NCI-H510A treated with DMSO at 0.1 percent for 48 hours (cell line): ENCODE results near the gene CYP1B1.
"Not testable (repeated sequence)": the region's sequence is repeated elsewhere in the genome, so short reads cannot be mapped to it uniquely, and the experiment has no call there.

Experiments
- DNase-seq: peaks from one replicate; lab custom pipeline; 2025; lab: John Stamatoyannopoulos, UW

Gene CYP1B1

DNA sequence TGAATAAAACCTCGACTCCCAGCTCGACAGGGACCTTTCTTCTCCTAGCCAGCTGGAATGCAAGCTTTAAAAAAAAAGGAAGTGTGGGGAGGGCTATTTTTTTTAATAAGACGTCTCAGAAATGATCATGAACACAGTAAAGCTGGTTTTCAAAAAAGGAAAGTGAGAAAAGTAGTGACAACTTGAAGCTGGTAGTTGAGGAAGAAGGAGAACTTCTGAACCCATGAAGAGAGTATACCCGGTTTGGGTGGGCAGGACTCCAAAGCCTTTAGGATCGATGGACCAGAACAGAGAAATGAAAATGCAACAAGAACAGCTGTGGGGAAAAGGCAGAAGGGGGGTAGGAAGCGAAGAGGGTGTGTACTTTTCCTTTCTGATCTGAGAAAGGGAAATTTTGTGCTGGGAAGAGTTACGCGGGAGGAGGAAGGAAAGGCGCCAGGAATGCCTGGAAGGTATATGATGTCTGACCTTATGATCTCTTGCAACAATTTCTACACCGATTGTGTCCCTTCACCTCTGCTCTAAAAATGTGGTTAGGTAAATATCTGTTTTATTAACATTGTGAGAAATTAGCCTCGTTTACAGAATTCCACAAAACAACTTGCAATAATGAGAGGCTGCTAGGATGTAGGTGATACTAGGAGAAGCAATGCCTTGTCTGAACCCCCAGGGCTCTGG is 22.6 kb upstream of the CYP1B1 start:
- no peak for DNase-seq

DNA sequence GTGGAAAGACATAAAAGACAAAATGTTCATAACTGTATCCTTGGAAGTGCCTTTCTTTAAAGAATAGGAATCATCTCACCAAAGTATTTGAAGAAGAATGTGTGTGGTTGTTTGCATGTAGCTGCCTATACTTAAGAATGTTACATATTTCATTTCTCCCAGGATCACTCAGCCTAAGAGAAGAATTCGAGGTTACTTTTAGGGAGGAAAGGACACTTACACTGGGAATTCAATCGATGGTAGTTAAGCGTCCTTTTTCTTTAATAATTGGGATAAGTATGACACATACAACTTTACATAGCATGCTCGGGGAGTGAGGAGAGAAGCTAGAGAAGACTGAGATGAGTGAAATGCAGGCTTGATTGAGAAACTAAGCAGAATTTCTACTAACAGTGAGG is 22.0 kb upstream of the CYP1B1 start:
- no peak for DNase-seq

- DNase-seq, result no peak
These were observed 21.5 kb upstream of the CYP1B1 start for GRCh38 chr2:38097258-38097987.

DNA sequence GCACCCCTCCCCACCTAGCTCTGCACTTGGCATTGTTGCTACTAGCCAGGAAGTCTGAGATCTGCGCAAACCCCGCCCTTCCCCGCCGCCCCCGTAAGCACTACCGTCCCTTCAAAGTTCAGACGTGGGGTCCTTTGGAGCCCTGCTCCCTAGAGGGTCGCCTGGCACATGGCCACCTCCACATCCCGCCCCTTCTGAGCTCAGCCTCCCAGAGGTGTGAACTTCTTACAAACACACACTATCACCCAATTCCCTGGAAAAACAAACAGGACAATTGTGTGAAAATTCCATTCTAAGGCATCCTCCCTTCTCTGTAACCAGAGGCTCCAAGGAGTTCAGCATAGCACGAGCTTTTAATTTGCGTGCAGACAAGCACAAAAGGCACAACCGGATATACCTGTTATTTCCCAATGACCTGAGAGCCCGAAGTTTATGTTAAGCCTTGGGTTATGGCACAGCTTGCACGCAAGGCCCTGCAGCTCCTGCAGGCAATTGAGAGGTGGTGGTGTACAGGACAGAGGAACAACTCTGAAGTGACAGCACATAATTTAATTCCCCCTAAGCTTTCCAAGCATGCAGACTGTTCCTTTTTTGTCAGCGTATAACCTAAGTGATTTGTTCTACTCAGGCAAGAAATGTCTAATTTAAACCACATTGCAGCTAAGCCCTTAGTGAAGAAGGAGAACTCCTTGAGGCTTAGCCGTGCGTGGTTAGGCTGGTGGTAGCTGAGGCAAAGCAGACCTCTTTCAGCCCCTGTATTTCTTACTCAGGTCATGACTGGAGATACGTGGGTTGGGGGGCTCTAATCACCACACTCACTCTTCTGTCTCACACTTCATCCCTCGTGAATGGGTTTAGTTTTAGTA is 20.3 kb upstream of the CYP1B1 start:
- DNase-seq, result peak; percentile 86

GRCh38 chr2:38095079-38095995 is 19.4 kb upstream of the CYP1B1 start:
- DNase-seq, result no peak

GRCh38 chr2:38093527-38094165 is 17.7 kb upstream of the CYP1B1 start:
- no peak for DNase-seq

DNA sequence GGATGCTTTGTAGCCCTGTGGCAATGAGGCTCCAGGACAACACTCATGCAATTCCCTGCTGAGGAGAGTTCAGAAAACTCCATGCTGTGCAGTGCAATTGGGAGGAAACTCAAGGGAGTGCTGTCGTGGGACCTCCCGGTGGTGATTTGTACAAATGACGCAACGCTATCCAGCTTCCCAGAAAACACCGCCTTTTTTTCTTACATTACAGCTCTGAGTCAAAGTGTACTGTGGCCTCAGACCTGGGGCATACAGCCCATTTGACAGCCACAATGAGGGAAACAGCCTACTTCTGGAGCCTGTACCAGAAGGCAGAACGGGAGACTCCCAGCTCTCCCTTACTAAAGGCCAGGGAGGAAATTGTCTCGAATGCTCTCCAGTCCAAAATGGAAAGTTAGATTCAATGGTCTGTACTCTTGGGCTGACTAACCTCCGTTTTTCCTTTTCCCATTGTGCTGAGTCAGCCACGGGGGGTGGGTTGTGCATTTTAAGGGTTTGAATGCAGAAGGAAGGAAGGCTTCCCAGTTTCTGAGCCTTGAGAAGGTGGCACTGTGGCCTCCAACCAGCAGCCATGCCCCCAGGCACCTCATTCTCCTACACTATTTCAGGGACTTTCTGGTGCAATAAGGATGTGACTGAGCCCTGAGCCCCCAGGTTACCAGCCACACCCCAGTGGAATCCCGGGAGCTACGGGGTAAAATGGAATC is 16.4 kb upstream of the CYP1B1 start:
- DNase-seq, result no peak

- no peak for DNase-seq
These were observed 15.8 kb upstream of the CYP1B1 start for GRCh38 chr2:38091760-38092159.

- no peak for DNase-seq
These were observed 15.0 kb upstream of the CYP1B1 start for GRCh38 chr2:38090928-38091327.

DNA sequence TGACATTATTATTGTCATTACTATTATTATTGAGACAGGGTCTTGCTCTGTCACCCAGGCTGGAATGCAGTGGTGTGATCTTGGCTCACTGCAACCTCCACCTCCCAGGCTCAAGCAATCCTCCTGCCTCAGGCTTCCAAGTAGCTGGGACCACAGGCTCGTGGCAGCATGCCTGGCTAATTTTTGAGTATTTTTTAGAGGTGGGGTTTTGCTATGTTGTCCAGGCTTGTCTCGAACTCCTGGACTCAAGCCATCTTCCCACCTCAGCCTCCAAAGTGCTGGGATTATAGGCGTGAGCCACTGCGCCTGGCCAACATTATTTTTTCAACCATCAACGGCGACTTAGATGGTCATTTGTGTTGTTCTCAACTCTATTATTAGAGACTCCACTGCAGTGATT is 14.3 kb upstream of the CYP1B1 start:
- not testable (repeated sequence) for DNase-seq

GRCh38 chr2:38085998-38086698 is 10.2 kb upstream of the CYP1B1 start:
- not testable (repeated sequence) for DNase-seq

DNA sequence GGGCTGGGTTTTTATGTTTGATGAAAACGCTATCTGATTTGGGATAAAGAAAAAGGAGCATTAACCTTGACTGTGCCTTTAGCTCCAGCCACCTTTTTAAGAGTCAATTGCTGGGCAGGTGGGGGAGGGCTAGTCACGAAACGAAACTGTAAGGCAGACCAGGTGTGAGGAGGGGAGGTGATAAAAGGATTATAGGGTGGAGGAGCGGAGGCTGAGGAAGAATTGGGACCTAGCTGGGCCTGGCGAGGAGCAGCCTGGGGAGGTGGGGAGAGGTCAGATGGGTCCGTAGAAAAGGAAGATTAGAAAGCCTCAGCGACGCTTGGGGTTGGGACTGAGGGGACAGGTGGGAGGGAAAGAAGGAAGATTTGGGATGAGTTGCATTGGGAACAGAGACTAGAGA is 8.6 kb upstream of the CYP1B1 start:
- DNase-seq, result not testable (repeated sequence)

GRCh38 chr2:38082727-38083126 is 6.8 kb upstream of the CYP1B1 start:
- DNase-seq, result not testable (repeated sequence)

DNA sequence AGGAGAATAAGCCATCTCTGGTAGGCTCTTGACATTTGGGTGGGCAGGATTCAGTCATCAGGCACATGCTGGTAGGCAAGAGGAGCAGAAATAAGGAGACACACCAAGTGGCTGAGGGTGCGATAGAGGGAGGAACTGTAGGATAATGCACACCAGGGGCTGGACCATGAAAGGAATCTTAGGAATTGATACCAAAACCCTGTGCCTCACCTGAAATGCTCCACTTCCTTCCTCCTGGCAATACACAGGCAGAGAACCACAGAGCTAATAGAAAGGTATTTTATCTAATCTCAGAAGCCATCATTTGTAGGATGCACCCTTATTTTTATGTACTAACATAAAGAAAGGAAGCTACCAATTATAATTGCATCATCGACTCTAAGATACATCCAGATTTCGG is 4.4 kb upstream of the CYP1B1 start:
- DNase-seq, result no peak

DNA sequence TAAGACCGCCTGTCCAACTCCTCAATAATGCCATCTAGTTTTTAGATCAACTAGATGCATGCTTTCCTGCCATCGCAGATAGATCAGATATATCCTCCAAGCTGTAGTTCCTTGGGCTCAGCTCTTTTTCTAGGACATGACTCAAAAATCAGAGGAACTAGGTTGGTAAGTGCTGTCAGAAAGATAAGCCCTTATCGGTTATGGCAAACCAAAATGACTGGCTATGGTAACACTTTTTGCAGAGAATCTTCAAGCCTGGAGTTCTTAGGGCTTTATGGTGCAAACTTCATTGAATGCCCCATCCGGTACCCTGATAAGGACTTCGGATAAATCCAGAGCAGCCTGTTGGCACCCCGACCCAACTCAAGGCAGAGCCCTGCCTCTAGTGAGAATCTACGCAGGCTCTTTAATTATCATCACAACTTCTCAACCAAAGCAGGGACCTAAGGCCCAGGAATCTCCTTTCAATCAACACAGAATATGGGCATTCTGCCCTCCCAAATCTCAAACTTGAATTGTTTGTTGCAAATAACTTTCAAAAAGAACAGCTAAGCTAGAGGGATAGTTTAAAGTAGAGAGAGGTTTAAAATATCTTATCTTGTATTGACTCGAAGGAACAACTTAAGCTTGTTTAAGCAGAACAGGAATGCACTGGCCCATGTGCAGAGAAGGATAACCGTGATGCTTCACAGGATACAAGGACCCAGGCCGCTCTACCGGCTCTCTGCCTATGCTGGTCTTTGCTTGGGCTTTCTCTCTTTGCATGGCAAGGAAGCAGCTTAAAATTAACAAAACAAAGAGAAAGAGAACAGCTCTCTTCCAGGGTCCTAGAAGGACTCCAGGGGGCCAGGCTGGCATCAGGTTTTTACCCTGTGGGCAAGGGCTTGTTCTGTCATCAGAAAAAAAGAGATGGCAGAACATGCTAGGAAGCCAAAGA is 3.4 kb upstream of the CYP1B1 start:
- DNase-seq, result no peak

GRCh38 chr2:38077431-38077769 is 1.4 kb upstream of the CYP1B1 start:
- peak; percentile 60 for DNase-seq

- peak; percentile 88 for DNase-seq
These were observed 919 bp upstream of the CYP1B1 start for GRCh38 chr2:38076710-38077430.

DNA sequence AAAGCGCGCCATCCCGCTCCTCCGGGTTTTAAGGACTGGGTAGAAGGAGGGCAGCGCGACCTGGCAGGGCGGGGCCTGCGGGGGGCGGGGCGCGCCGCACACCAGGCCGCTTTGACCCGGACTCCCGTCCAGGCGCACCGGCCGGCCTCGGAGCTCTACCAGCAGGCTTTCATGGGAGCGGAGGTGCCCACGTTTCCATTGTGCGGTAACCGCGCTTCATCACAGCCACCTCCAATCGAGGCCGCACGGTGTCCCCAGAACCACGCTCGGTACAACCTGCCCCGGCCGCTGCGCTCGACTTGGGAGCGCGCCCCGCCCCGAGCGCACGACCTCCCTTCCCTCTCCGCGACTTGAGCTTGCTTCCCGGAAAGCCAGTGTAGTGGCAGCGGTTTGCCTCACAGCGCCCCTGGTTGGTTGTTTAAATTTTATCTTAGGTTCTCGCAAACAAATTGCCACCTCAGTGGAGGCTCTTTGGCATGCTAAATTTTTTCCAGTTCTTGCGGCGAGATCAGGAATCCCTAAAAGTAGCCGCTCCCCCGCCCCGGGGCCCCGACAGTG is 280 bp upstream of the CYP1B1 start:
- peak; percentile 88 for DNase-seq
